ENCODE measurements around the gene CEL. TPM values are rescaled to one million over a fixed set of nuclear protein-coding genes. Genes with fewer than 3 reads are reported as not detected.
A peak's percentile ranks its signal among the peaks of the same experiment; 100 is the strongest.

Gene CEL
- total RNA-seq, 2 experiments from 2014 or later, result 0.16 to 0.39 TPM

- H3K9me3 ChIP-seq (ENCODE audit: control insufficient read depth in 1 of 2, insufficient read depth in 1 of 2, low read length in 2 of 2), result no peaks in the 10 kb centered on the region
- ATAC-seq (ENCODE audit: poor library complexity) (no peak), DNase-seq (no peak)
- no peak overlapping the region for H3K27ac ChIP-seq (ENCODE audit: low read depth in 1 of 2, low read length in 2 of 2)
- ChIA-PET POLR2A (interaction anchor here (0.9 to 6.5 kb wide), 6 partner anchors 15 to 88 kb away, joined by 3 to 34 read pairs (median 6); partner anchors contain the start of gene GTF3C5), CTCF (interaction anchor here (0.8 to 6.5 kb wide), 4 partner anchors 16 to 31 kb away, joined by 3 to 41 read pairs (median 4); no protein-coding TSS in a partner anchor)
- intact Hi-C loops (cut with DNase I, micrococcal nuclease), result no loop called here
- TF ChIP-seq CTCF (IDR thresholded peaks at IDR 0.05), result no peak
- peaks cover 15% of the 10 kb centered on the region for H3K36me3 ChIP-seq (ENCODE audit: insufficient read depth, low read length)
- no peak overlapping the region for H3K4me3 ChIP-seq (ENCODE audit: low read length)
- no peaks in the 10 kb centered on the region for H3K27me3 Mint-ChIP-seq
- H3K9me3 Mint-ChIP-seq, result no peaks in the 10 kb centered on the region
- peaks cover 59% of the 10 kb centered on the region for H3K4me1 Mint-ChIP-seq (ENCODE audit: low read depth)
- H3K27me3 ChIP-seq (ENCODE audit: control insufficient read depth in 1 of 2, insufficient read depth in 2 of 2, low read length in 2 of 2), result no peaks in the 10 kb centered on the region
- peak overlapping the region; percentile 84 for H3K4me3 Mint-ChIP-seq
- H3K4me1 ChIP-seq (ENCODE audit: insufficient read depth, low read length), result peaks cover 94% of the 10 kb centered on the region
- peaks cover 22% of the 10 kb centered on the region for H3K36me3 Mint-ChIP-seq (ENCODE audit: low read depth)
- H3K27ac Mint-ChIP-seq, result peak overlapping the region; percentile 79
These were observed 56.8 kb downstream of the CEL start for GRCh38 chr9:133118568-133118967.

- Histone ChIP-seq H3K4me3 (ENCODE audit: low read length) (no peak overlapping the region), H3K27ac (ENCODE audit: low read depth in 1 of 2, low read length in 2 of 2) (no peak overlapping the region), H3K27me3 (ENCODE audit: control insufficient read depth in 1 of 2, insufficient read depth in 2 of 2, low read length in 2 of 2) (no peaks in the 10 kb centered on the region), H3K9me3 (ENCODE audit: control insufficient read depth in 1 of 2, insufficient read depth in 1 of 2, low read length in 2 of 2) (no peaks in the 10 kb centered on the region), H3K4me1 (ENCODE audit: insufficient read depth, low read length) (peaks cover 90% of the 10 kb centered on the region), H3K36me3 (ENCODE audit: insufficient read depth, low read length) (peaks cover 9% of the 10 kb centered on the region)
- Mint-ChIP-seq H3K27me3 (no peaks in the 10 kb centered on the region), H3K9me3 (no peaks in the 10 kb centered on the region), H3K27ac (peak overlapping the region; percentile 79), H3K36me3 (ENCODE audit: low read depth) (peaks cover 21% of the 10 kb centered on the region), H3K4me1 (ENCODE audit: low read depth) (peaks cover 59% of the 10 kb centered on the region), H3K4me3 (peak overlapping the region; percentile 84)
- ATAC-seq (ENCODE audit: poor library complexity) (no peak), DNase-seq (no peak)
- CTCF ChIA-PET, result interaction anchor here (1.4 to 6.5 kb wide), 2 partner anchors 25 to 30 kb away, joined by 5 to 41 read pairs; no protein-coding TSS in a partner anchor
- POLR2A ChIA-PET, result interaction anchor here (0.9 to 6.5 kb wide), 5 partner anchors 15 to 89 kb away, joined by 3 to 34 read pairs (median 7); partner anchors contain the start of gene GTF3C5
- intact Hi-C loops (cut with DNase I, micrococcal nuclease), result no loop called here
- TF ChIP-seq CTCF (IDR thresholded peaks at IDR 0.05), result no peak
These were observed 57.5 kb downstream of the CEL start for GRCh38 chr9:133119103-133119845.

- CTCF ChIA-PET, result interaction anchor here (6.5 kb wide), 1 partner anchor 24 kb away, joined by 41 read pairs; no protein-coding TSS in a partner anchor
- POLR2A ChIA-PET, result interaction anchor here (1.4 to 6.5 kb wide), 5 partner anchors 13 to 29 kb away, joined by 7 to 34 read pairs (median 17); no protein-coding TSS in a partner anchor
- no peak for ATAC-seq (ENCODE audit: poor library complexity)
- Histone ChIP-seq H3K4me1 (ENCODE audit: insufficient read depth, low read length) (peaks cover 90% of the 10 kb centered on the region), H3K9me3 (ENCODE audit: control insufficient read depth in 1 of 2, insufficient read depth in 1 of 2, low read length in 2 of 2) (no peaks in the 10 kb centered on the region), H3K4me3 (ENCODE audit: low read length) (peak overlapping the region; percentile 56), H3K36me3 (ENCODE audit: insufficient read depth, low read length) (peaks cover 6% of the 10 kb centered on the region), H3K27ac (ENCODE audit: low read depth in 1 of 2, low read length in 2 of 2) (no peak overlapping the region), H3K27me3 (ENCODE audit: control insufficient read depth in 1 of 2, insufficient read depth in 2 of 2, low read length in 2 of 2) (no peaks in the 10 kb centered on the region)
- H3K9me3 Mint-ChIP-seq, result no peaks in the 10 kb centered on the region
- no peaks in the 10 kb centered on the region for H3K27me3 Mint-ChIP-seq
- intact Hi-C loops (cut with DNase I, micrococcal nuclease), result loop anchor here (2.0 kb wide), 2 partner anchors 17 to 25 kb away; no protein-coding TSS in a partner anchor
- no peak for DNase-seq
- peaks cover 59% of the 10 kb centered on the region for H3K4me1 Mint-ChIP-seq (ENCODE audit: low read depth)
- H3K36me3 Mint-ChIP-seq (ENCODE audit: low read depth), result peaks cover 21% of the 10 kb centered on the region
- peak overlapping the region; percentile 71 for H3K4me3 Mint-ChIP-seq
- H3K27ac Mint-ChIP-seq, result peak overlapping the region; percentile 79
- TF ChIP-seq CTCF (IDR thresholded peaks at IDR 0.05), result no peak
These were observed 58.2 kb downstream of the CEL start for GRCh38 chr9:133119846-133120500.

All from CD4-positive, alpha-beta T cell (primary cell).